ENCODE results near the gene DDO.

DDO gene

GRCh38 chr6:110415086-110415916, at the start of gene DDO:
DDO (minus strand) TSS chr6:110415575; CDS start chr6:110413462, 2,113 bp downstream.
- peak; percentile 96 for DNase-seq (ENCODE audit: low spot score)

GRCh38 chr6:110462884-110463481, 47.6 kb upstream of the DDO start:
- no peak for DNase-seq (ENCODE audit: low spot score)

GRCh38 chr6:110461376-110461775, 46.0 kb upstream of the DDO start:
- no peak for DNase-seq (ENCODE audit: low spot score)

GRCh38 chr6:110459137-110459536, 43.8 kb upstream of the DDO start:
- DNase-seq (ENCODE audit: low spot score), result no peak

- DNase-seq (ENCODE audit: low spot score), result no peak
Measured at GRCh38 chr6:110458476-110458875, 43.1 kb upstream of the DDO start.

GRCh38 chr6:110457567-110458175, 42.3 kb upstream of the DDO start:
- DNase-seq (ENCODE audit: low spot score), result peak; percentile 10

GRCh38 chr6:110456694-110457093, 41.3 kb upstream of the DDO start:
- DNase-seq (ENCODE audit: low spot score), result no peak

GRCh38 chr6:110449541-110449895, 34.1 kb upstream of the DDO start:
- DNase-seq (ENCODE audit: low spot score), result no peak

GRCh38 chr6:110448846-110449540, 33.6 kb upstream of the DDO start:
- no peak for DNase-seq (ENCODE audit: low spot score)

- no peak for DNase-seq (ENCODE audit: low spot score)
Measured at GRCh38 chr6:110447761-110448160, 32.4 kb upstream of the DDO start.

- no peak for DNase-seq (ENCODE audit: low spot score)
Measured at GRCh38 chr6:110446405-110446804, 31.0 kb upstream of the DDO start.

- no peak for DNase-seq (ENCODE audit: low spot score)
Measured at GRCh38 chr6:110440026-110440425, 24.7 kb upstream of the DDO start.

GRCh38 chr6:110439356-110439755, 24.0 kb upstream of the DDO start:
- DNase-seq (ENCODE audit: low spot score), result no peak

- no peak for DNase-seq (ENCODE audit: low spot score)
Measured at GRCh38 chr6:110434961-110435602, 19.7 kb upstream of the DDO start.

GRCh38 chr6:110432285-110432900, 17.0 kb upstream of the DDO start:
- DNase-seq (ENCODE audit: low spot score), result no peak

GRCh38 chr6:110430741-110431140, 15.4 kb upstream of the DDO start:
- DNase-seq (ENCODE audit: low spot score), result no peak

- DNase-seq (ENCODE audit: low spot score), result no peak
Measured at GRCh38 chr6:110430236-110430635, 14.9 kb upstream of the DDO start.

- no peak for DNase-seq (ENCODE audit: low spot score)
Measured at GRCh38 chr6:110428153-110428552, 12.8 kb upstream of the DDO start.

- DNase-seq (ENCODE audit: low spot score), result no peak
Measured at GRCh38 chr6:110425816-110426215, 10.4 kb upstream of the DDO start.

GRCh38 chr6:110422444-110422822, 7.1 kb upstream of the DDO start:
- DNase-seq (ENCODE audit: low spot score), result no peak

GRCh38 chr6:110421749-110422443, 6.5 kb upstream of the DDO start:
- no peak for DNase-seq (ENCODE audit: low spot score)

Data from cerebellar cortex (tissue), 1 donor.